GM03348 (cell line): ENCODE results near the gene RASGRF2.
A peak's percentile ranks its signal among the peaks of the same experiment; 100 is the strongest.
"Not testable (repeated sequence)": the region's sequence is repeated elsewhere in the genome, so short reads cannot be mapped to it uniquely, and the experiment has no call there.

ENCODE experiments used
- DNase-seq: peaks from one replicate; pipeline ENCODE4 v3.0.0; 2012; ENCODE audit warnings: low spot score

Gene RASGRF2

GRCh38 chr5:81241001-81241400, 280.8 kb downstream of the RASGRF2 start:
- DNase-seq = no peak

DNA sequence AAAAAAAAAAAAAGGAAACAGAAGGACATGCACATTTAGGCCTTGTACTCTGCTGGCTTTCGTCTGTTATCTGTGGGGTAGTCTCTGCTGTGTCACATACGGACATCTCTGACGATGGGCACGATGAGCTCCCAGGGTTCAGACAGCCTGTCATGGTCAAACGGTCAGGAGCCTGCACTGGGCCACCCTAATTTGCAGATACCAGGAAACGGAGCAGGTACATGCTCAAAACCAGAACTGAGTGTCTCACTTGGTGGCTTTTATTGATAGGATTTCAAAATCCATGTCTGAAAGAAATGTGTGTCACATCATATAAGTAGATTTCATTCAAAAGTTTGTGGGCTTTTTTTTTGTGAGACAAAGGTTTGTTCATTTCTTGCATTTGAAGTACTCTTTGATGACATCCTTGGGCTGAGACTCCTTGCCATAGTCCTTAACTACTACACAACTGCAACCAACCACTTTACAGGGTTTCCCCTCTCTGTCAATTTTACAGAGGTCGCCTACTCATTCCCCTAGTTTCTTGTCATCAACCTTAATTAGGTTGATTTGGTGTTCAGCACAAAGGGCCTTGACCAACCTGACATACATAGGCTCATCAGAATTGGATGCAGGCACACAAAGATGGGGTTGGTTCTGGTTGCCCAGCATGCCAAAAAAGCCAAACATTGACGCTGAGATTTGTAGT, 281.9 kb downstream of the RASGRF2 start:
- no peak for DNase-seq

DNA sequence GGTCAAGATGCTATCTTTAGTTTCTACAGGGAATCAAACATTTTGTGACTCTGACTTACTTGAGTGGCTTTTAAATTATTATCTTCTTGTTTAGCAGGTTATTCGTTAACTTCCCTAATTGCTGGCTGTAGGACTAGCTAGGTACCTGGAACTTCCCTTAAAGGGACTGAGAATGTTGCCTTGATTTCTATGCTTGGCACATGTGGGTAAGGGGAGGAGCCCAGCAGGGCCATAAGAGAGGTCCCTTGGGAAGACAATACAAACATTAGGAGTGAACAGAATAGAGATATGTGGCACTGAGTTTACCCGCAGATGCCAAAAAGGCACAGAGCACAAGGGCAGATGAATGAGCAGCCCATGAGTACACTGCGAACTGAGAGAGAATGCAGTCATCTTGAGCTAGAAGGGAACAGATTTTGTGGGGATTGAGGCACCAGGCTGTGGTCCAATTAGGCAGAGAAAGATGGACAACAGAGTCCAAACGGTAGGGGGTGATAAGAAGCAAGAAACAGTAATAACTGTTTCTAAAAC, 282.8 kb downstream of the RASGRF2 start:
- no peak for DNase-seq

DNA sequence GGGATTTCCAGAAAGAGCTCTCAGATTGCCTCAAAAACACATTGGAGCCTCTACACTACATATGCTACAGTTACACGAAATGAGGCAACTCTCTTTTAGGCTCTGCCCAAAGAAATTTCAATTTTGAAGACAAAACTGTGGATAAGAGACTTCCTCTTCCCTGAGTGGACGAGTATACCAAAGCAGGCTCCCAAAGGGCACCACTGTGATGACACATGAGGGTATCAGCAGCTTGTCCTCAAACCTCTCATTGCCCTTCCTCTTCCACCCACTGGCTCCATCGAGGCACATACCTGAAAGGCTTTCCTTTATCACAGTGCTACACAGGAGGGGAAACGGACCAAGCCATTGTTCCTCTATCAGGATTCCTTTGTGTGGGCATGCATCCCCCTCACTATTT, 284.3 kb downstream of the RASGRF2 start:
- DNase-seq = no peak

- DNase-seq = no peak
Observed at GRCh38 chr5:81245871-81246235, 285.7 kb downstream of the RASGRF2 start.

DNA sequence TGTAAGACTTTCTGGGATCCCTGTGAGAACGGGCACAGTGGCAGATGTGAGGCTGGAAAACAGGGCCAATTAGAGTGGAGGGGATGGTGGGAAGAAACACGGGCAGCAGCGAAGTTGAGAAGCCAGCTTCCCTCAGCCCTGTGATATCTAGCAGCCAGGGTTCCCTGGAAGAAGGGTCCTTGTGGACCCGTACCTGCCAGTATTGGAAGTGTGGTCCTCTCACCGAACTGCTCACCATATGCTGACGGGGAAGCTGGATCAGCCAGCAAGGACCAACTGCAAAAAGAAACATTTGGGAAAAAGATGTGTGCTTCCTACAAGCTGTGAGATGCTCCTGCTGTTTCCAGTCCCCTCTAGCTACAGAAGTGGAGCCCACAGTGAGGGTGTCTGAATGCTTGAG, 286.5 kb downstream of the RASGRF2 start:
- DNase-seq = no peak

GRCh38 chr5:81247441-81247972, 287.3 kb downstream of the RASGRF2 start:
- DNase-seq = peak; percentile 44

- no peak for DNase-seq
Observed at GRCh38 chr5:81249240-81249639, 289.1 kb downstream of the RASGRF2 start.

DNA sequence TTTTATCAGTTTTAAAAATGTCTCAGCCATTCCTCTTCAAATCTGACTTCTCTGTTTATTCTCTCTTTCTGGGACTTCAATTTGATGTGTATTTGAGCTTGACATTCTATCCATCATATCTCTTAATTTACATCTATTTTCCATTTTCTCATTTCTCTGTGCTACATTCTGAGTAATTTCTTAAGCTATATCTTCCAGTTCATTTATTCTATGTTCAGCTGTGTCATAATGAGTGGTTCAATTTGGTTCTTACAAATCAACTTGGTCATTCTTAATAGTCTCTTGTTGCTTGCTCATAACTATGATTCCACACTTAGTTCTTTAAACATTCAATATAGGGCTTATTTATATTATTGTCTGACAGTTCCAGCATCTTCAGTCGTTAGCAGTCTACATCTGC, 289.8 kb downstream of the RASGRF2 start:
- DNase-seq = no peak

GRCh38 chr5:81251922-81252321, 291.8 kb downstream of the RASGRF2 start:
- DNase-seq = no peak

GRCh38 chr5:81252904-81253303, 292.7 kb downstream of the RASGRF2 start:
- DNase-seq = no peak

GRCh38 chr5:81253875-81254274, 293.7 kb downstream of the RASGRF2 start:
- DNase-seq = no peak

GRCh38 chr5:81254886-81255559, 294.9 kb downstream of the RASGRF2 start:
- DNase-seq = no peak

DNA sequence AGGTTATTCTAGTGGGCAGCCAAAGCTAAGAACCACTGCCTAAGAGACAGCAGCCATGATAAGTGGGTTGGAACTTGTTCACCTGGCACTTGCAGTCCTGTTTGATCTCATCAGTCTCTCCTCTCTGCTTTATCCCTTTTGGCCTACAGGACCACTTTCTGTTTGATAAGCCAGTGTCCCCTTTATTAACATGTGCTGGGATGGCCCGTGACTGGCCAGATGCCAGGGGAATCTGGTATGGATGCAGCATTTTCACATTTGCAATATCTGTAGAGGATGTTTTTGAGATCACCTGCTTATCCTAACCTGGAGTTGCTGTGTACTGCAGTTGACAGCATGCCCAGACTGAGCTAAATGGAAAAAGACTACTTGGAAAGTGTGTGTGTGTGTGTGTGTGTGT, 296.6 kb downstream of the RASGRF2 start:
- no peak for DNase-seq

- not testable (repeated sequence) for DNase-seq
Observed at GRCh38 chr5:81262796-81263195, 302.6 kb downstream of the RASGRF2 start.

DNA sequence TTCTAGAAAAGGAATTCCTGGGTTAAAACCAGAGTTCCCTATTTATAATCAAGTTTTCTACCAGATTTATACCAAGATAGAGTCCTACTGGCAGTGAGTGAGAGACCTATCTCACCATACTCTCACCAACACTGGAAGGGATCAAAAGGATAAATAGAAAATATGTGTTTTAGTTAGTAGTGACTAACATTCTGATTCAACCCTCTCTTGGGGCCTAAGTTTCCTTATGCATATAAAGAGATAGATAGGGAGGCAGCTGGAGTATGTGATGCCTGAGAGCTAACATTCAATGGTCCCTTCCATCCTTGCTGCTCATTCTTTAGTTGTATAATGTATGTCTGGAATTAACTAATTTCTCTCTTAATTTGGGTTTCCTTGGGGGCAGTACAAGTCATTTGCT, 304.9 kb downstream of the RASGRF2 start:
- no peak for DNase-seq

GRCh38 chr5:81268521-81269196, 308.5 kb downstream of the RASGRF2 start:
- DNase-seq = peak; percentile 69

- no peak for DNase-seq
Observed at GRCh38 chr5:81269751-81270393, 309.7 kb downstream of the RASGRF2 start.

- not testable (repeated sequence) for DNase-seq
Observed at GRCh38 chr5:81270394-81271027, 310.3 kb downstream of the RASGRF2 start.
